Ovary (tissue), 9 donors: ENCODE measurements around the gene OPCML. TPM values are rescaled to one million over a fixed set of nuclear protein-coding genes. Genes with fewer than 3 reads are reported as not detected.

Experiments
- DNase-seq, 5 donors: peaks; one replicate each; pipeline ENCODE4 v3.0.0-alpha.2; 2019 to 2020
- H3K27ac ChIP-seq, 2 donors: fragments of 200-600 bp; one replicate each; pipeline versions ENCODE4 v1.5.1 to v1.8.0; 2019 to 2022
- H3K27me3 ChIP-seq: fragments of 200-600 bp; one replicate; pipeline ENCODE4 v1.8.0; 2022
- H3K36me3 ChIP-seq: fragments of 200-600 bp; sonication (generic); one replicate; pipeline ENCODE4 v1.5.1; 2019
- H3K4me1 ChIP-seq: one replicate; pipeline ENCODE4 v1.8.1; 2013; ENCODE audit warnings: mild to moderate bottlenecking, moderate library complexity; ENCODE audit not compliant: insufficient read depth
- H3K4me3 ChIP-seq: fragments of 200-600 bp; sonication (generic); one replicate; pipeline ENCODE4 v1.5.1; 2017
- H3K9me3 ChIP-seq, 2 donors: fragments of 200-600 bp in 1 of 2; sonication (generic) in 1 of 2; one replicate each; pipeline versions ENCODE4 v1.5.1 to v1.8.1; 2013 to 2019; ENCODE audit warnings: mild to moderate bottlenecking in 1 of 2, moderate library complexity in 1 of 2
- EP300 ChIP-seq: sonication (generic); formaldehyde crosslinking; IDR thresholded peaks from one replicate; pipeline ENCODE4 v1.6.1; 2017; ENCODE audit warnings: antibody characterized with exemption
- POLR2A ChIP-seq: fragments of 450-650 bp; IDR thresholded peaks from one replicate; pipeline ENCODE4 v1.6.1; 2017; ENCODE audit warnings: antibody characterized with exemption, mild to moderate bottlenecking, moderate library complexity
- WGBS, 3 donors: extraction: QIAGEN DNeasy Blood & Tissue Kit in 1 of 3; methylation state at CpG; one replicate each; pipeline versions ENCODE4 v1.1.5 to v1.1.7; 2013 to 2017; 5-methylcytosine and 5-hydroxymethylcytosine counted together
- intact Hi-C, 4 donors: fragments of 100-400 bp; cut with DNase I; formaldehyde crosslinking; loops; one replicate each; pipeline versions ENCODE4 v1.11.0 to v1.15.1; 2022 to 2023
- polyA plus RNA-seq, 2 donors: library from polyadenylated mRNA; stranded (reverse); fragments of 200-250 nt in 1 of 2; fragments of 350-450 nt in 1 of 2; fragmentation: Illumina TruSeq in 1 of 2; extraction: RNeasy Lipid Tissue Mini Kit (QIAGEN cat#74804) in 1 of 2; gene quantifications; one replicate each; pipeline ENCODE4 v1.2.3, GENCODE V29; 2013 to 2014
- total RNA-seq, 7 donors: library from RNA; depleted of rRNA in 2 of 7; stranded (reverse); fragments of >200 nt in 2 of 7; fragmentation: NEBNext Ultra II Directional in 3 of 7; extraction: Animal tissue kit (Norgen Biotek cat#: 25700) in 3 of 7; gene quantifications; one replicate each; pipeline versions ENCODE4 v1.1.0 to v1.2.4, GENCODE V29; 2016 to 2023
- TF ChIP-seq, protein P1 (sequence below), 3 donors: fragments of 450-650 bp in 2 of 3; fragments of 200-600 bp in 1 of 3; IDR thresholded peaks; one replicate each; pipeline versions ENCODE4 v1.5.1 to v1.8.0; 2016 to 2022; ENCODE audit warnings: antibody characterized with exemption in 3 of 3, mild to moderate bottlenecking in 1 of 3
- donor health status: DM: no; HTN: no; CAD: no; lungs with moderate emphysema.
- donor health status: DM: no; HTN: no; CAD: no.
- donor health status: Bipolar disorder and iron deficiency.
- donor health status: DM: yes; HTN: yes; CAD: no.
- donor health status: DM: no; HTN: no; CAD: no.
- donor health status: DM: yes; HTN: yes; CAD: no.

Gene OPCML
- total and polyA plus RNA-seq, 9 donors = under 0.01 to 2.8 (median 0.32) TPM; not detected in 2

GRCh38 chr11:132770829-132771530 lies 761.3 kb downstream of the OPCML start:
- no peak for DNase-seq

GRCh38 chr11:132763503-132763902 lies 768.8 kb downstream of the OPCML start:
- H3K4me3 ChIP-seq = no peak overlapping the region
- H3K4me1 ChIP-seq = no peaks in the 10 kb centered on the region
- TF ChIP-seq EP300 (no peak), POLR2A (no peak)
- TF ChIP-seq, protein P1, sequence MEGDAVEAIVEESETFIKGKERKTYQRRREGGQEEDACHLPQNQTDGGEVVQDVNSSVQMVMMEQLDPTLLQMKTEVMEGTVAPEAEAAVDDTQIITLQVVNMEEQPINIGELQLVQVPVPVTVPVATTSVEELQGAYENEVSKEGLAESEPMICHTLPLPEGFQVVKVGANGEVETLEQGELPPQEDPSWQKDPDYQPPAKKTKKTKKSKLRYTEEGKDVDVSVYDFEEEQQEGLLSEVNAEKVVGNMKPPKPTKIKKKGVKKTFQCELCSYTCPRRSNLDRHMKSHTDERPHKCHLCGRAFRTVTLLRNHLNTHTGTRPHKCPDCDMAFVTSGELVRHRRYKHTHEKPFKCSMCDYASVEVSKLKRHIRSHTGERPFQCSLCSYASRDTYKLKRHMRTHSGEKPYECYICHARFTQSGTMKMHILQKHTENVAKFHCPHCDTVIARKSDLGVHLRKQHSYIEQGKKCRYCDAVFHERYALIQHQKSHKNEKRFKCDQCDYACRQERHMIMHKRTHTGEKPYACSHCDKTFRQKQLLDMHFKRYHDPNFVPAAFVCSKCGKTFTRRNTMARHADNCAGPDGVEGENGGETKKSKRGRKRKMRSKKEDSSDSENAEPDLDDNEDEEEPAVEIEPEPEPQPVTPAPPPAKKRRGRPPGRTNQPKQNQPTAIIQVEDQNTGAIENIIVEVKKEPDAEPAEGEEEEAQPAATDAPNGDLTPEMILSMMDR (IDR thresholded peaks at IDR 0.05) = no peak

More at GRCh38 chr11:132770829-132771530, 761.3 kb downstream of the OPCML start:
- no peak overlapping the region for H3K4me3 ChIP-seq
- H3K9me3 ChIP-seq = no peaks in the 10 kb centered on the region
- 10 to 17% (median 10%) methylated on average over 7 of the region's 7 CpGs for WGBS, 3 donors
- no peak overlapping the region for H3K27ac ChIP-seq
- no peaks in the 10 kb centered on the region for H3K36me3 ChIP-seq
- no peaks in the 10 kb centered on the region for H3K27me3 ChIP-seq
- intact Hi-C loops = no loop called here
- TF ChIP-seq, protein P1 (IDR thresholded peaks at IDR 0.05) = no peak
- TF ChIP-seq POLR2A (no peak), EP300 (no peak)
- H3K4me1 ChIP-seq = no peaks in the 10 kb centered on the region

GRCh38 chr11:132755934-132756333 lies 776.4 kb downstream of the OPCML start:
- Histone ChIP-seq H3K9me3 (no peaks in the 10 kb centered on the region), H3K27ac (no peak overlapping the region), H3K36me3 (no peaks in the 10 kb centered on the region), H3K4me3 (no peak overlapping the region), H3K27me3 (no peaks in the 10 kb centered on the region), H3K4me1 (no peaks in the 10 kb centered on the region)
- DNase-seq = no peak
- 76 to 83% (median 81%) methylated on average over 5 of the region's 5 CpGs for WGBS, 3 donors
- intact Hi-C loops = no loop called here
- no peak for TF ChIP-seq EP300
- TF ChIP-seq, protein P1 (IDR thresholded peaks at IDR 0.05) = no peak
- TF ChIP-seq POLR2A = no peak

More at GRCh38 chr11:132763503-132763902, 768.8 kb downstream of the OPCML start:
- intact Hi-C loops = no loop called here
- H3K9me3 ChIP-seq = no peaks in the 10 kb centered on the region
- WGBS, 3 donors = 93 to 94% (median 93%) methylated on average over 5 of the region's 5 CpGs
- H3K27ac ChIP-seq = no peak overlapping the region
- no peaks in the 10 kb centered on the region for H3K36me3 ChIP-seq
- no peaks in the 10 kb centered on the region for H3K27me3 ChIP-seq
- no peak for DNase-seq

DNA sequence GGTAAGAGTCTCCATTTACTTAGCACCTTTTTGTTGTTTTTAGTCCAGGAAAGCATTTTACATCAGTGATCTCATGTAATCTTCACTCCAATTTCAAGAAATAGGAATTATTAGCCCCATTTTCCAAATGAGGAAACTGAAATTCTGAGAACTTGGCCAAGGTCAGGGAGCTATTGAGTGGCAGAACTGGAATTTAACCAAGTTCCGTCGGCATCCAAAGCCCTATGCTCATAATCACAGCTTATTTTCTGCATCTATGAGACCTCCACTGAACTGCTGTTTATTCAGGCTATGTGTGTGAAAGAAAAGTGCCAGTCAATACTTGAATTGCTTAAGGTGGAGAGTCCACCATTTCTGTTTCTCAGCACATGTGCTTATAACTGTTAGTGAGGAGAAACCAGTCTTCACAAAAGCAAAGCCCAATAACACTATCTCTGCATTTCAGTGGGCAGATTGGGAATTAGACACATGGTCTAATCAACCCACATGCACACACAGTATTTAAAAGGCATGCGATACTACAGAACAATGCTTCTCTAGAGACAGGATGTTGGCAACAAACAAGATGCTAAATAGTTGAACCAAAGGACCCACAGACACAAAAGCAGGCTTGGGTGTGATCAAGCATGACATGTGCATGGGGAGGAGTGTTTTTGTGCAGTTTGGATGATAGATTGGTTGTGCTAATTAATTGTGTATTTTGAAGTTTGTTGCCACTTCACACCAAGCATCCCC lies 780.6 kb downstream of the OPCML start:
- no peaks in the 10 kb centered on the region for H3K9me3 ChIP-seq
- H3K27me3 ChIP-seq = no peaks in the 10 kb centered on the region
- intact Hi-C loops = no loop called here
- no peak overlapping the region for H3K4me3 ChIP-seq
- H3K36me3 ChIP-seq = no peaks in the 10 kb centered on the region
- H3K27ac ChIP-seq = no peak overlapping the region
- 59 to 67% (median 64%) methylated on average over 3 of the region's 3 CpGs for WGBS, 3 donors
- TF ChIP-seq POLR2A (no peak), EP300 (no peak)
- TF ChIP-seq, protein P1 (IDR thresholded peaks at IDR 0.05) = no peak
- no peak for DNase-seq
- H3K4me1 ChIP-seq = no peaks in the 10 kb centered on the region
